WTC11 (cell line): ENCODE data around the gene ABCA13. TPM values are rescaled to one million over a fixed set of nuclear protein-coding genes. Genes with fewer than 3 reads are reported as not detected.
A peak's percentile ranks its signal among the peaks of the same experiment; 100 is the strongest.

Experiments
- ATAC-seq: fragments of 200-7000 bp; cut with Tn5 transposase; 2 replicates; pipeline ENCODE4 v1.10.0; 2021; ENCODE audit warnings: mild to moderate bottlenecking, moderate library complexity
- CTCF ChIA-PET: fragments of 300-600 bp; sonication (Branson Sonifier 250); formaldehyde crosslinking; loops from one replicate; lab custom pipeline; 2021; ENCODE audit warnings: antibody characterized with exemption; lab: Charles Lee
- POLR2A ChIA-PET: fragments of 350-600 bp; sonication (Branson Sonifier 250); formaldehyde crosslinking; loops from one replicate; lab custom pipeline; 2021; ENCODE audit warnings: antibody characterized with exemption; lab: Charles Lee
- DNase-seq: peaks from one replicate; pipeline ENCODE4 v3.0.0; 2021; ENCODE audit warnings: low spot score
- H3K27ac Mint-ChIP-seq: 2 replicates; pipeline ENCODE4 v1.8.0; 2021; ENCODE audit warnings: mixed read lengths
- H3K27me3 Mint-ChIP-seq: 2 replicates; pipeline ENCODE4 v1.8.0; 2021; ENCODE audit warnings: low read depth, mild to moderate bottlenecking, moderate library complexity, mixed read lengths
- H3K36me3 Mint-ChIP-seq: 2 replicates; pipeline ENCODE4 v1.8.0; 2021; ENCODE audit warnings: mixed read lengths
- H3K4me1 Mint-ChIP-seq: 2 replicates; pipeline ENCODE4 v1.8.0; 2022; ENCODE audit warnings: mixed read lengths
- H3K4me3 Mint-ChIP-seq: 2 replicates; pipeline ENCODE4 v1.8.0; 2021; ENCODE audit warnings: mild to moderate bottlenecking, moderate library complexity, mixed read lengths
- H3K9me3 Mint-ChIP-seq: 2 replicates; pipeline ENCODE4 v1.8.0; 2021; ENCODE audit warnings: mixed read lengths
- AR ChIP-seq: fragments of 250-450 bp; sonication (Bioruptor Pico); IDR thresholded peaks from 2 replicates; pipeline ENCODE4 v1.9.0; 2021; ENCODE audit warnings: mild to moderate bottlenecking
- CTCF ChIP-seq: fragments of 200-600 bp; IDR thresholded peaks from 2 replicates; pipeline ENCODE4 v1.8.0; 2022; ENCODE audit warnings: antibody characterized with exemption
- E2F4 ChIP-seq: sonication (generic); formaldehyde crosslinking; IDR thresholded peaks from 2 replicates; pipeline ENCODE4 v1.8.1; 2022; ENCODE audit warnings: low read depth, mild to moderate bottlenecking, moderate library complexity, missing genetic modification reagents, borderline replicate concordance
- IRF1 ChIP-seq: sonication (generic); formaldehyde crosslinking; IDR thresholded peaks from 2 replicates; pipeline ENCODE4 v1.8.0; 2023; ENCODE audit warnings: missing genetic modification reagents
- NFE2L1 ChIP-seq: sonication (generic); formaldehyde crosslinking; IDR thresholded peaks from 2 replicates; pipeline ENCODE4 v1.8.1; 2023; ENCODE audit warnings: missing genetic modification reagents
- ZMAT4 ChIP-seq: fragments of 250-450 bp; sonication (Bioruptor Pico); IDR thresholded peaks from 2 replicates; pipeline ENCODE4 v1.9.0; 2021; ENCODE audit warnings: mild to moderate bottlenecking
- ZNF219 ChIP-seq: sonication (generic); formaldehyde crosslinking; IDR thresholded peaks from 2 replicates; pipeline ENCODE4 v1.8.0; 2023; ENCODE audit warnings: missing genetic modification reagents, mild to moderate bottlenecking, borderline replicate concordance
- ZNF416 ChIP-seq: fragments of 250-450 bp; sonication (Bioruptor Pico); IDR thresholded peaks from 2 replicates; pipeline ENCODE4 v1.9.0; 2021; ENCODE audit warnings: mild to moderate bottlenecking, inconsistent platforms
- total RNA-seq: library from RNA; stranded (reverse); gene quantifications from 3 replicates; pipeline ENCODE4 v1.2.3, GENCODE V29; 2021

The ABCA13 gene
- total RNA-seq, 1 experiment from 2014 or later: 0.04 TPM

GRCh38 chr7:48295296-48295971 is 124.2 kb downstream of the ABCA13 start (continued):
- TF ChIP-seq ZMAT4 (no peak), AR (CRISPR knock-in tag) (no peak), NFE2L1 (CRISPR knock-in tag) (no peak)

- POLR2A ChIA-PET: no interaction called here
- Mint-ChIP-seq H3K4me1 (peaks cover 30% of the 10 kb centered on the region), H3K9me3 (peaks cover 3% of the 10 kb centered on the region; the same call in 1 of the 2 replicates), H3K27me3 (no peaks in the 10 kb centered on the region), H3K4me3 (no peak overlapping the region), H3K36me3 (no peaks in the 10 kb centered on the region), H3K27ac (no peak overlapping the region)
- CTCF ChIA-PET: interaction anchor here (0.7 to 1.0 kb wide), 2 partner anchors 579 to 705 kb away, joined by 3 read pairs; no protein-coding TSS in a partner anchor
- TF ChIP-seq ZNF219 (CRISPR knock-in tag): no peak
- TF ChIP-seq ZNF416 (CRISPR knock-in tag): no peak
- no peak for DNase-seq
- no peak for ATAC-seq
Measured at GRCh38 chr7:48296966-48297365, 125.7 kb downstream of the ABCA13 start.

GRCh38 chr7:48298779-48299178 is 127.5 kb downstream of the ABCA13 start:
- no peak for DNase-seq
- POLR2A ChIA-PET: no interaction called here
- CTCF ChIA-PET: interaction anchor here (0.6 to 2.6 kb wide), 6 partner anchors 44 to 703 kb away, joined by 3 to 8 read pairs (median 4); no protein-coding TSS in a partner anchor
- TF ChIP-seq IRF1 (CRISPR knock-in tag): no peak
- Mint-ChIP-seq H3K4me3 (no peak overlapping the region), H3K27ac (peak overlapping the region; percentile 38; the same call in 1 of the 2 replicates), H3K9me3 (peaks cover 13% of the 10 kb centered on the region), H3K4me1 (peaks cover 30% of the 10 kb centered on the region), H3K27me3 (no peaks in the 10 kb centered on the region), H3K36me3 (peaks cover 9% of the 10 kb centered on the region)
- ATAC-seq: no peak

GRCh38 chr7:48299580-48300169 is 128.4 kb downstream of the ABCA13 start:
- Mint-ChIP-seq H3K9me3 (peaks cover 13% of the 10 kb centered on the region), H3K27ac (no peak overlapping the region), H3K4me1 (peaks cover 30% of the 10 kb centered on the region), H3K36me3 (peaks cover 9% of the 10 kb centered on the region), H3K4me3 (no peak overlapping the region), H3K27me3 (no peaks in the 10 kb centered on the region)
- CTCF ChIA-PET: interaction anchor here (0.6 to 2.6 kb wide), 10 partner anchors 11 to 1553 kb away, joined by 3 to 8 read pairs (median 4); no protein-coding TSS in a partner anchor
- peak; percentile 45 for TF ChIP-seq CTCF
- TF ChIP-seq E2F4 (CRISPR knock-in tag): no peak
- ATAC-seq (peak; percentile 86), DNase-seq (peak; percentile 67)
- POLR2A ChIA-PET: no interaction called here
